Astrocyte (in vitro differentiated cells and primary cell): ENCODE results near the gene RRP9. TPM values are rescaled to one million over a fixed set of nuclear protein-coding genes. Genes with fewer than 3 reads are reported as not detected.

ENCODE experiments used
- DNase-seq: peaks from one replicate; pipeline ENCODE4 v3.0.0-alpha.2; 2010; ENCODE audit warnings: low read depth
- FAIRE-seq: peaks from 2 replicates; lab custom pipeline; 2011; peaks lifted over from hg19 to GRCh38; lab: Jason Lieb, UNC
- H2AFZ ChIP-seq: 2 replicates; pipeline ENCODE4 v1.6.0; 2012; ENCODE audit warnings: low read depth, low read length, inconsistent platforms
- H3K27ac ChIP-seq: 2 replicates; pipeline ENCODE4 v1.5.1; 2011; ENCODE audit warnings: low read depth, low read length, inconsistent platforms
- H3K27me3 ChIP-seq: 2 replicates; pipeline ENCODE4 v1.6.0; 2011; ENCODE audit warnings: low read length, inconsistent platforms; ENCODE audit not compliant: insufficient read depth
- H3K36me3 ChIP-seq: 2 replicates; pipeline ENCODE4 v1.5.1; 2011; ENCODE audit warnings: low read length, inconsistent platforms; ENCODE audit not compliant: insufficient read depth
- H3K4me1 ChIP-seq: 2 replicates; pipeline ENCODE4 v1.5.1; 2011; ENCODE audit warnings: low read length, inconsistent platforms; ENCODE audit not compliant: insufficient read depth
- H3K4me2 ChIP-seq: 2 replicates; pipeline ENCODE4 v1.6.0; 2012; ENCODE audit warnings: low read length, inconsistent platforms
- H3K4me3 ChIP-seq: 2 replicates; pipeline ENCODE4 v1.5.1; 2011; ENCODE audit warnings: low read depth, mild to moderate bottlenecking, low read length, inconsistent platforms; ENCODE audit not compliant: insufficient read depth
- H3K79me2 ChIP-seq: 2 replicates; pipeline ENCODE4 v1.6.0; 2012; ENCODE audit warnings: mild to moderate bottlenecking, low read length, inconsistent platforms; ENCODE audit not compliant: insufficient read depth
- H3K9ac ChIP-seq: 2 replicates; pipeline ENCODE4 v1.6.0; 2012; ENCODE audit warnings: mild to moderate bottlenecking, low read length, inconsistent platforms
- H3K9me3 ChIP-seq: 2 replicates; pipeline ENCODE4 v1.5.1; 2012; ENCODE audit warnings: low read depth, mild to moderate bottlenecking, low read length, inconsistent platforms; ENCODE audit not compliant: insufficient read depth
- H4K20me1 ChIP-seq: 2 replicates; pipeline ENCODE4 v1.6.0; 2012; ENCODE audit warnings: low read length, inconsistent platforms; ENCODE audit not compliant: insufficient read depth
- H3K27ac Mint-ChIP-seq: one replicate; pipeline ENCODE4 v1.8.0; 2021; ENCODE audit warnings: mild to moderate bottlenecking, mixed read lengths; ENCODE audit not compliant: unreplicated experiment
- H3K27me3 Mint-ChIP-seq: one replicate; pipeline ENCODE4 v1.8.0; 2021; ENCODE audit warnings: low read depth, mixed read lengths; ENCODE audit not compliant: unreplicated experiment
- H3K36me3 Mint-ChIP-seq: one replicate; pipeline ENCODE4 v1.8.0; 2021; ENCODE audit warnings: low read depth, mixed read lengths; ENCODE audit not compliant: unreplicated experiment
- H3K4me1 Mint-ChIP-seq: one replicate; pipeline ENCODE4 v1.8.0; 2021; ENCODE audit warnings: low read depth, mixed read lengths; ENCODE audit not compliant: unreplicated experiment
- H3K4me3 Mint-ChIP-seq: one replicate; pipeline ENCODE4 v1.8.0; 2021; ENCODE audit warnings: mild to moderate bottlenecking, moderate library complexity, mixed read lengths; ENCODE audit not compliant: unreplicated experiment
- H3K9me3 Mint-ChIP-seq: one replicate; pipeline ENCODE4 v1.8.0; 2021; ENCODE audit warnings: mild to moderate bottlenecking, mixed read lengths; ENCODE audit not compliant: unreplicated experiment
- EZH2 ChIP-seq: IDR thresholded peaks from 2 replicates; pipeline ENCODE4 v1.6.1; 2012; ENCODE audit warnings: mild to moderate bottlenecking, low read length, inconsistent platforms; ENCODE audit not compliant: insufficient read depth
- total RNA-seq: library from RNA; stranded (reverse); gene quantifications from 2 replicates; pipeline ENCODE4 v1.2.1, GENCODE V29; 2021
- TF ChIP-seq, protein P1 (sequence below): IDR thresholded peaks from 2 replicates; pipeline ENCODE4 v1.5.1; 2011; ENCODE audit warnings: low read depth, mild to moderate bottlenecking, inconsistent platforms, low read length, moderate library complexity; ENCODE audit not compliant: insufficient read depth

Gene RRP9
- total RNA-seq, 1 donor from 2014 or later, result 22.9 TPM

DNA sequence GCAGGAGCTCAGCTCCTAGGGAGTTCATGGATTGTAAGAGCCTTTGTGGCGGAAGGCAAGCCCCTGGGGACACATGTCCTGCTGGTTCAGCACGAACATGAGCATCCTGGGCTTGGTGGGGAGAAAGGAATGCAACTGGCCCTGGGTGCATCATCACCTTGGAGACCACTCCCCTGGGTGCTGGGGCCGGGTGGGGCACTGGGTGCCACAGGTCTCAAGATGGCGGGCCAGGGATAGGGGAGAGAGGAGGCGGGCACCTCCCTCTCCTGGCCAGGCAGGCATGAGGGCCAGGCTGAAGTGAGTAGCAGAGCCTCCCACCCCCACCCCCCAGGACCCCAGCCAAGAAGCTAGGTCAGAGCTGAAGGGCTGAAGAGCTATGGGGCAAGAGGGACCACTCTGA lies 24.8 kb upstream of the RRP9 start:
- H3K79me2 ChIP-seq, result peaks cover 44% of the 10 kb centered on the region
- H2AFZ ChIP-seq, result no peak overlapping the region
- peak overlapping the region; percentile 86 for H3K4me3 ChIP-seq
- peak overlapping the region; percentile 98 for H3K4me2 ChIP-seq
- no peaks in the 10 kb centered on the region for H3K36me3 ChIP-seq
- TF ChIP-seq EZH2, result no peak
- TF ChIP-seq, protein P1, sequence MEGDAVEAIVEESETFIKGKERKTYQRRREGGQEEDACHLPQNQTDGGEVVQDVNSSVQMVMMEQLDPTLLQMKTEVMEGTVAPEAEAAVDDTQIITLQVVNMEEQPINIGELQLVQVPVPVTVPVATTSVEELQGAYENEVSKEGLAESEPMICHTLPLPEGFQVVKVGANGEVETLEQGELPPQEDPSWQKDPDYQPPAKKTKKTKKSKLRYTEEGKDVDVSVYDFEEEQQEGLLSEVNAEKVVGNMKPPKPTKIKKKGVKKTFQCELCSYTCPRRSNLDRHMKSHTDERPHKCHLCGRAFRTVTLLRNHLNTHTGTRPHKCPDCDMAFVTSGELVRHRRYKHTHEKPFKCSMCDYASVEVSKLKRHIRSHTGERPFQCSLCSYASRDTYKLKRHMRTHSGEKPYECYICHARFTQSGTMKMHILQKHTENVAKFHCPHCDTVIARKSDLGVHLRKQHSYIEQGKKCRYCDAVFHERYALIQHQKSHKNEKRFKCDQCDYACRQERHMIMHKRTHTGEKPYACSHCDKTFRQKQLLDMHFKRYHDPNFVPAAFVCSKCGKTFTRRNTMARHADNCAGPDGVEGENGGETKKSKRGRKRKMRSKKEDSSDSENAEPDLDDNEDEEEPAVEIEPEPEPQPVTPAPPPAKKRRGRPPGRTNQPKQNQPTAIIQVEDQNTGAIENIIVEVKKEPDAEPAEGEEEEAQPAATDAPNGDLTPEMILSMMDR, result no peak
- DNase-seq (no peak), FAIRE-seq (no peak)
- no peak overlapping the region for H3K27ac Mint-ChIP-seq
- H3K4me1 ChIP-seq, result peaks cover 15% of the 10 kb centered on the region
- H3K27me3 ChIP-seq, result no peaks in the 10 kb centered on the region
- peaks cover 3% of the 10 kb centered on the region for H3K9me3 Mint-ChIP-seq
- peaks cover 4% of the 10 kb centered on the region for H3K27me3 Mint-ChIP-seq
- no peak overlapping the region for H3K27ac ChIP-seq
- peak overlapping the region; percentile 85 for H3K9ac ChIP-seq
- peaks cover 59% of the 10 kb centered on the region for H4K20me1 ChIP-seq
- H3K36me3 Mint-ChIP-seq, result peaks cover 14% of the 10 kb centered on the region
- peaks cover 14% of the 10 kb centered on the region for H3K4me1 Mint-ChIP-seq
- peak overlapping the region; percentile 90 for H3K4me3 Mint-ChIP-seq
- no peaks in the 10 kb centered on the region for H3K9me3 ChIP-seq

DNA sequence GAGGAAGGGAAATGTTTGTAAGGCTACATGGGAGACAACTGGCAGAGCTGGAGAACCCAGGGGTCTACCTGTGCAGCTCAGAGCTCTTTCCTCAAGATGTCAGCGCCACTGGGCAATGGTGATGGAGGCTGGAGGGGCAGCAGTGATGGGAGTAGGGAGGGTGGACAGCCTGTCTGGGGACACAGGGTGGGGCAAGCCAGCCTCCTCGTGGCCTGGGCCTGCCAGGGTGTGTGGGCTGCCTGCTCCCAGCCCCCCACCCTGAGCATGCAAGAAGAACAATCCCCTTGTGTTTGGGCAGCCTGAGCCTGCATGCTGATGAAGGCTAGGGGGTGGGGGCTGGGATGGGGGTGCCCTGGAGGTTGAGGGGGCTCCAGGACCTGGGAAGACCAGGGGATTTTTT lies 24.3 kb upstream of the RRP9 start:
- no peak overlapping the region for H3K27ac Mint-ChIP-seq
- H4K20me1 ChIP-seq, result peaks cover 62% of the 10 kb centered on the region
- peaks cover 44% of the 10 kb centered on the region for H3K79me2 ChIP-seq
- H3K4me1 Mint-ChIP-seq, result peaks cover 14% of the 10 kb centered on the region
- H3K4me3 ChIP-seq, result no peak overlapping the region
- H3K4me2 ChIP-seq, result peak overlapping the region; percentile 98
- H3K27me3 ChIP-seq, result no peaks in the 10 kb centered on the region
- no peak overlapping the region for H3K9ac ChIP-seq
- H3K27me3 Mint-ChIP-seq, result peaks cover 6% of the 10 kb centered on the region
- H3K27ac ChIP-seq, result no peak overlapping the region
- no peak for TF ChIP-seq EZH2
- TF ChIP-seq, protein P1, result no peak
- no peak for FAIRE-seq
- H3K4me3 Mint-ChIP-seq, result peak overlapping the region; percentile 90
- no peak for DNase-seq
- peaks cover 15% of the 10 kb centered on the region for H3K4me1 ChIP-seq
- H3K9me3 Mint-ChIP-seq, result peaks cover 3% of the 10 kb centered on the region
- no peaks in the 10 kb centered on the region for H3K36me3 ChIP-seq
- no peak overlapping the region for H2AFZ ChIP-seq
- no peaks in the 10 kb centered on the region for H3K9me3 ChIP-seq
- peaks cover 18% of the 10 kb centered on the region for H3K36me3 Mint-ChIP-seq

DNA sequence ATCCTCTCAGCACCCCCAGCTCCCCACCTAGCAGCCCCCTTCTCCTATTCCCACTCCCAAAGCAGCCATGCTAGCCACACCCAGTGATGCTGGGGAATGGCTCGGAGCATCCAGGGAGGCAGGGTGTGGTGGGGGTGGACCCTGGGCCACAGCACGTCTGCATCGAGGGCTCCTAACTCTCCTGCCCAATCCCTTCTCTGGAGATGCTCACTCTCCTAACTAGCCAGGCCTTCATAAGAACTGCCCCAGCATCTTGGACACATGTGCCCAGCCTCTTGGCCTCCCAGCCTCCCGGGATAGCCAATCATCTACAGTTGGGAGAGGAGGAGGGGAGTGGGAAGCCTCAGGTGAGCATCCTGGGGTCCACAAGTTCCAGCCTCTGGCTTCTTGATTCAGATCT lies 22.8 kb upstream of the RRP9 start:
- TF ChIP-seq, protein P1, result no peak
- TF ChIP-seq EZH2, result no peak
- H3K27ac ChIP-seq, result no peak overlapping the region
- H3K4me3 ChIP-seq, result no peak overlapping the region
- peaks cover 15% of the 10 kb centered on the region for H3K4me1 ChIP-seq
- peaks cover 24% of the 10 kb centered on the region for H3K36me3 Mint-ChIP-seq
- H3K27me3 ChIP-seq, result no peaks in the 10 kb centered on the region
- H3K27me3 Mint-ChIP-seq, result peaks cover 8% of the 10 kb centered on the region
- no peak for FAIRE-seq
- H3K4me2 ChIP-seq, result peak overlapping the region; percentile 98
- DNase-seq, result no peak
- peak overlapping the region; percentile 73 for H3K4me3 Mint-ChIP-seq
- no peaks in the 10 kb centered on the region for H3K36me3 ChIP-seq
- peaks cover 3% of the 10 kb centered on the region for H3K9me3 Mint-ChIP-seq
- no peak overlapping the region for H3K27ac Mint-ChIP-seq
- H2AFZ ChIP-seq, result no peak overlapping the region
- H3K79me2 ChIP-seq, result peaks cover 40% of the 10 kb centered on the region
- peaks cover 64% of the 10 kb centered on the region for H4K20me1 ChIP-seq
- H3K4me1 Mint-ChIP-seq, result peaks cover 14% of the 10 kb centered on the region
- no peak overlapping the region for H3K9ac ChIP-seq
- H3K9me3 ChIP-seq, result no peaks in the 10 kb centered on the region
